MCF 10A (cell line): Measurements from ENCODE around the gene IL15RA. TPM values are rescaled to one million over a fixed set of nuclear protein-coding genes. Genes with fewer than 3 reads are reported as not detected.
A peak's percentile ranks its signal among the peaks of the same experiment; 100 is the strongest.

ENCODE experiments used
- BruUV-seq: library from RNA; stranded (reverse); fragments of 400-500 nt; replicated peaks from 2 replicates; lab custom pipeline; 2021; lab: Mats Ljungman, UMichigan
- CTCF ChIA-PET: fragments of 300-600 bp; sonication (Branson Sonifier 250); formaldehyde crosslinking; extraction: SDS; loops from one replicate; lab custom pipeline; 2021; ENCODE audit warnings: antibody characterized with exemption, inconsistent platforms; lab: Yijun Ruan, JAX
- POLR2A ChIA-PET: fragments of 300-600, 350-650 bp; sonication (Branson Sonifier 250); formaldehyde crosslinking; extraction: SDS; loops from one replicate; lab custom pipeline; 2020; ENCODE audit warnings: antibody characterized with exemption, inconsistent platforms; lab: Yijun Ruan, JAX
- DNase-seq: peaks from one replicate; pipeline ENCODE4 v3.0.0-alpha.2; 2018; ENCODE audit not compliant: unreplicated experiment
- H3K27ac Mint-ChIP-seq: one replicate; pipeline ENCODE4 v1.8.0; 2022; ENCODE audit warnings: mild to moderate bottlenecking, low read depth, mixed read lengths; ENCODE audit not compliant: unreplicated experiment
- H3K27me3 Mint-ChIP-seq: one replicate; pipeline ENCODE4 v1.8.0; 2022; ENCODE audit warnings: mixed read lengths; ENCODE audit not compliant: insufficient read depth, unreplicated experiment
- H3K36me3 Mint-ChIP-seq: one replicate; pipeline ENCODE4 v1.8.0; 2022; ENCODE audit warnings: mild to moderate bottlenecking, moderate library complexity, mixed read lengths; ENCODE audit not compliant: insufficient read depth, unreplicated experiment
- H3K4me1 Mint-ChIP-seq: one replicate; pipeline ENCODE4 v1.8.0; 2022; ENCODE audit warnings: mixed read lengths; ENCODE audit not compliant: insufficient read depth, unreplicated experiment
- H3K4me3 Mint-ChIP-seq: one replicate; pipeline ENCODE4 v1.8.0; 2022; ENCODE audit warnings: mild to moderate bottlenecking, moderate library complexity, mixed read lengths; ENCODE audit not compliant: unreplicated experiment
- H3K9me3 Mint-ChIP-seq: one replicate; pipeline ENCODE4 v1.8.0; 2022; ENCODE audit warnings: mixed read lengths; ENCODE audit not compliant: unreplicated experiment
- intact Hi-C: fragments of 100-400 bp; cut with micrococcal nuclease; formaldehyde crosslinking; loops from 2 replicates; pipeline ENCODE4 v1.14.1; 2022
- total RNA-seq: library from RNA; stranded (reverse); gene quantifications from 2 replicates; pipeline ENCODE4 v1.2.3, GENCODE V29; 2022
- TF ChIP-seq, protein P1 (sequence below): fragments of 200-600 bp; IDR thresholded peaks from one replicate; pipeline ENCODE4 v1.8.0; 2022; ENCODE audit warnings: antibody characterized with exemption, mild to moderate bottlenecking; ENCODE audit not compliant: unreplicated experiment

Gene IL15RA
- total RNA-seq, 1 experiment from 2014 or later, result 6.0 TPM

DNA sequence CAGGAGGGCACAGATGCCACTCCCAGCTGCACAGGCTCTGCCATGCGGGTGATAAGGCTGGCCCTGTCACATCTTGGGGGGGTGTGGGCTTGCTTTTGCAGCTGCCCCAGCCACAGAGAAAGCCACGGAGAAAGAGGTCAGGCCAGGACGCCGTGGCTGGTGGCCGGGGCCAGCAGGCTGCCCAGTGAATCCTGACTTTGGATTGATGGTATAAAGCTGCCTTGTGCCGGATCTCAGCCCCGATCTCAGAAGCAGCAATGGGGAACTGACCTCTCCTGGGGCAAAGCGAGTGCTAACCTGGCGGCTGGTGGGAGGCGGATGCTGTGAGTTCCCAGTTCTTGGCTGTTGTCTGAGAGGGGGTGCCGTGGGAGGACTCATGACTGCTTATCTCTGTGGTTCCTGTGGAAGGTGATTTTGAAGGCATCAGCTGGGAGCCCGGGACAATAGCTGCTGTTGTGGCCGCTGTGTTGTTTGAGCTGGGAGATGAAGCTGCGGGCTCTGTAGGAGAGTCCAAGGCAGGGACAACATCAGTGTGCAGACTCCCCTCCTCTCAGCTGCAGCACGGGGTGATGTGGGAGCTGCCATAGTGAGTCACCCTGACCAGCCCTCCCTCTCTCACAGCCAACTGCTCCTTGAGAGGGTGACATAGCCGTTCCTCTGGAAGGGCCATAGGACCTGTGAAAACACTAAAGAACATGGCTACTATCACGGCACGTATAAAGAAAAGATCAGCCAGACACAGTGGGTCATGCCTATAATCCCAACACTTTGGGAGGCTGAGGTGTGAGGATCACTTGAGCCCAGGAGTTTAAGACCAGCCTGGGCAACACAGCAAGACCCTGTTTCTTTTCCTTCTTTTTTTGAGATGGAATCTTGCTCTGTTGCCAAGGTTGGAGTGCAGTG lies 17.0 kb downstream of the IL15RA start:
- no peak overlapping the region for H3K4me3 Mint-ChIP-seq
- H3K9me3 Mint-ChIP-seq, result no peaks in the 10 kb centered on the region
- CTCF ChIA-PET, result interaction anchor here (1.4 kb wide), 1 partner anchor 127 kb away, joined by 4 read pairs; no protein-coding TSS in a partner anchor
- no peak for DNase-seq
- BruUV-seq, result no TSS peak
- H3K27me3 Mint-ChIP-seq, result no peaks in the 10 kb centered on the region
- peaks cover 6% of the 10 kb centered on the region for H3K4me1 Mint-ChIP-seq
- TF ChIP-seq, protein P1, sequence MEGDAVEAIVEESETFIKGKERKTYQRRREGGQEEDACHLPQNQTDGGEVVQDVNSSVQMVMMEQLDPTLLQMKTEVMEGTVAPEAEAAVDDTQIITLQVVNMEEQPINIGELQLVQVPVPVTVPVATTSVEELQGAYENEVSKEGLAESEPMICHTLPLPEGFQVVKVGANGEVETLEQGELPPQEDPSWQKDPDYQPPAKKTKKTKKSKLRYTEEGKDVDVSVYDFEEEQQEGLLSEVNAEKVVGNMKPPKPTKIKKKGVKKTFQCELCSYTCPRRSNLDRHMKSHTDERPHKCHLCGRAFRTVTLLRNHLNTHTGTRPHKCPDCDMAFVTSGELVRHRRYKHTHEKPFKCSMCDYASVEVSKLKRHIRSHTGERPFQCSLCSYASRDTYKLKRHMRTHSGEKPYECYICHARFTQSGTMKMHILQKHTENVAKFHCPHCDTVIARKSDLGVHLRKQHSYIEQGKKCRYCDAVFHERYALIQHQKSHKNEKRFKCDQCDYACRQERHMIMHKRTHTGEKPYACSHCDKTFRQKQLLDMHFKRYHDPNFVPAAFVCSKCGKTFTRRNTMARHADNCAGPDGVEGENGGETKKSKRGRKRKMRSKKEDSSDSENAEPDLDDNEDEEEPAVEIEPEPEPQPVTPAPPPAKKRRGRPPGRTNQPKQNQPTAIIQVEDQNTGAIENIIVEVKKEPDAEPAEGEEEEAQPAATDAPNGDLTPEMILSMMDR, result no peak
- POLR2A ChIA-PET, result interaction anchor here (2.0 to 2.8 kb wide), 2 partner anchors 11 to 14 kb away, joined by 6 to 15 read pairs; no protein-coding TSS in a partner anchor
- no peak overlapping the region for H3K27ac Mint-ChIP-seq
- intact Hi-C loops, result no loop called here
- H3K36me3 Mint-ChIP-seq, result peaks cover 4% of the 10 kb centered on the region

DNA sequence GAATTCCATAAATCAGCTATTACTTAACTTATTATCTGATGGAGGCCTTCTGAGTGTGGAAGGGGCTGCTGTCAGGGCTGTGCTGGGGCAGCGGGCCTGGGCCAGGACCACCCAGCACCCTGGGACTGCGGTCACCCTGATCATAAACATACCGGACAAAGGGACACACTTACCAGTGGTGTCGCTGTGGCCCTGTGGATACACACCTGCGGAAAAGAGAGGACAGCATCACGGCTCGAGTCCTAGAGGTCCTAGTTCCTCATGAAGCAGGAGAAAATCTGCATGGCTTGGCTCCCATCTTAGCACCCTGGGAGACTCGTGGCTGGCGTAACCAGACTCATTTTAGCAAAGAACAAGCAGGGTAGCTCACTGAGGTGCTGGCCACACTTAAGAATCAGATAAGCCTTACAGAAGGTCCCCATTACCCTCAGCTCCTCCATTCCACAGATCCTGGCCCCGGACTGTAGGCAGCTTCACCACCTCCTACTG lies 17.7 kb downstream of the IL15RA start:
- Mint-ChIP-seq H3K36me3 (peaks cover 4% of the 10 kb centered on the region), H3K4me3 (no peak overlapping the region), H3K4me1 (peaks cover 6% of the 10 kb centered on the region), H3K9me3 (no peaks in the 10 kb centered on the region), H3K27me3 (no peaks in the 10 kb centered on the region), H3K27ac (no peak overlapping the region)
- BruUV-seq, result no TSS peak
- intact Hi-C loops, result no loop called here
- no peak for DNase-seq
- ChIA-PET CTCF (interaction anchor here (1.4 kb wide), 1 partner anchor 128 kb away, joined by 4 read pairs; no protein-coding TSS in a partner anchor), POLR2A (interaction anchor here (2.0 to 2.8 kb wide), 2 partner anchors 12 to 15 kb away, joined by 6 to 15 read pairs; no protein-coding TSS in a partner anchor)
- TF ChIP-seq, protein P1, result no peak

GRCh38 chr10:5959142-5959541 lies 18.2 kb downstream of the IL15RA start:
- POLR2A ChIA-PET, result interaction anchor here (0.7 to 2.8 kb wide), 4 partner anchors 12 to 219 kb away, joined by 3 to 15 read pairs (median 4); no protein-coding TSS in a partner anchor
- H3K36me3 Mint-ChIP-seq, result no peaks in the 10 kb centered on the region
- H3K4me3 Mint-ChIP-seq, result no peak overlapping the region
- no peaks in the 10 kb centered on the region for H3K27me3 Mint-ChIP-seq
- no peak for DNase-seq
- no peaks in the 10 kb centered on the region for H3K9me3 Mint-ChIP-seq
- no TSS peak for BruUV-seq
- H3K27ac Mint-ChIP-seq, result no peak overlapping the region
- TF ChIP-seq, protein P1, result no peak
- CTCF ChIA-PET, result interaction anchor here (0.6 kb wide), 1 partner anchor 53 kb away, joined by 4 read pairs; no protein-coding TSS in a partner anchor
- intact Hi-C loops, result no loop called here
- peaks cover 6% of the 10 kb centered on the region for H3K4me1 Mint-ChIP-seq

DNA sequence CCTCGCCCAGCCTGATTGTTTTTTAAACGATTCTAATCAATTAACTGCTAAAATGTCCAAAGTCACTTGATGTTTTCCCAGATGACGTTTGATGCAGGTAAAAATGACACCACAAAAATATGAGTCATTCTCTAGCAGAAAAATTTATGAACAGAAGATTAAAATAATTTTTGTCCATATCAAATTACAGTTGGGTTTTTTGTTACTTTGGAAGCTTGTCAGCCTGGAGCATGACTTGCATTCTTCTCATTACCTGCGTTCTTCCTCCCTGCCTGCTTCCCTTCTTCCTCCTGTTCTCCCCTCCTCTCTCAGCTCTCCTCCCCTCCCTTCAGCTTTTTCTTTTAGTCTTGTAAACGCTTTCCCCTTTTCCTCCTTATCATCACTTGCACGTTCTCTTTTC lies 18.7 kb downstream of the IL15RA start:
- TF ChIP-seq, protein P1, result no peak
- ChIA-PET POLR2A (interaction anchor here (0.7 to 2.8 kb wide), 4 partner anchors 13 to 218 kb away, joined by 3 to 15 read pairs (median 4); no protein-coding TSS in a partner anchor), CTCF (interaction anchor here (0.6 to 0.7 kb wide), 2 partner anchors 53 to 61 kb away, joined by 3 to 4 read pairs; no protein-coding TSS in a partner anchor)
- intact Hi-C loops, result no loop called here
- Mint-ChIP-seq H3K4me3 (no peak overlapping the region), H3K27me3 (no peaks in the 10 kb centered on the region), H3K9me3 (no peaks in the 10 kb centered on the region), H3K4me1 (peaks cover 10% of the 10 kb centered on the region), H3K27ac (no peak overlapping the region), H3K36me3 (no peaks in the 10 kb centered on the region)
- BruUV-seq, result no TSS peak
- peak; percentile 26 for DNase-seq
